GM12891 (cell line): ENCODE data around the gene TMEM168.

ENCODE experiments used
- PAX5 ChIP-seq: IDR thresholded peaks from 2 replicates; pipeline ENCODE4 v1.6.1; 2011; ENCODE audit warnings: low read length, moderate library complexity, mild to moderate bottlenecking; ENCODE audit not compliant: insufficient read depth, severe bottlenecking
- POLR2A ChIP-seq: IDR thresholded peaks from 2 replicates; pipeline ENCODE4 v1.6.1; 2011; ENCODE audit warnings: low read depth, low read length, control low read depth
- POLR2AphosphoS5 ChIP-seq: IDR thresholded peaks from 2 replicates; pipeline ENCODE4 v1.6.1; 2011; ENCODE audit warnings: low read depth, low read length, control low read depth
- POU2F2 ChIP-seq: IDR thresholded peaks from 2 replicates; pipeline ENCODE4 v1.6.1; 2011; ENCODE audit warnings: low read depth, mild to moderate bottlenecking, control low read depth, low read length, moderate library complexity
- SPI1 ChIP-seq: IDR thresholded peaks from 2 replicates; pipeline ENCODE4 v1.6.1; 2011; ENCODE audit warnings: low read depth, low read length, control low read depth
- TAF1 ChIP-seq: IDR thresholded peaks from 2 replicates; pipeline ENCODE4 v1.6.1; 2011; ENCODE audit warnings: low read depth, low read length, control low read depth

DNA sequence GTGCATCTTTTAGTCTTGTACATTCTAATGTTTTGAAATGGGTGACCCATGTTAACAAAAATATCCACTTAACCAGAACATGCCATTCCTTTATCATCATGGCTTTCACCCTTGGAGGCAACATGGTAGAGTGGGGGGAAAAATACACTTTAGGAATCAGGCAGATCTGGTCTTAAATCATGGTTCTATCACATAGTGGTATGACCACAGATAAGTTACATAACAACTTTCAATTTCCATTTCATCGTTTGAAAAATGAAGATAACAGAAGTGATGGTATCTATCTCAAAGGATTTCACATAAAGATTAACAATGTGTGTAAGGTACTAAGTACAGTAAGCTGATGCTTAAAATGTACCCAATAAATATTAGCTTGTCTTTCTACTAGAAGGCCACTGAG is 19.0 kb downstream of the TMEM168 start:
- TF ChIP-seq TAF1 (no peak), POLR2AphosphoS5 (no peak), POLR2A (no peak), POU2F2 (no peak), SPI1 (no peak), PAX5 (no peak)
